OCI-LY7 (cell line): ENCODE measurements around the gene INSC.

ENCODE experiments used
- CTCF ChIP-seq: fragments of 200-600 bp; sonication (generic); conservative IDR thresholded peaks from 2 replicates; pipeline ENCODE4 v1.5.1; 2014; ENCODE audit warnings: mild to moderate bottlenecking, antibody characterized with exemption, low read length, moderate library complexity, mixed read lengths
- EZH2phosphoT487 ChIP-seq: fragments of 200-600 bp; sonication (generic); IDR thresholded peaks from 2 replicates; pipeline ENCODE4 v1.6.1; 2018; ENCODE audit warnings: low read depth, borderline replicate concordance, mild to moderate bottlenecking, mixed run types, antibody characterized with exemption, low read length, moderate library complexity, mixed read lengths

DNA sequence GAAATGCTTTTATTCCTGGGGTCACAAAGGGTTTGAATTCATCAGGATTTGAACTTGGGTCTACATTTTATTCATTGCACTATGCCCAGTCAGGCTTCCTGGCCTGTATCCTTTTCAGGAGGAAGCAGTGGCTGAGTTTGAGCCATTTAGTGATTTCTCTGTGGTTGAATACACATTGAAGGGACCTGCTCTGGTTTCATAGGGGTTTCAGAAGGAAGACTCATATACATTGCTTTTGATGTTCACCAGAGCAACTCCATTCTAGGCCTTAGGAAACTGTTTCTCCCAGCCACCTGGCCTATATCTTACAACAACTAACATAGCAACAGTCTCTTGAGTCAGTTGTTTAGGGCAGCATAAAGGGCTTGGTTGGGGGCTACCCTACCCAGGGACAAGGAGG lies 165.7 kb downstream of the INSC start:
- TF ChIP-seq CTCF, result no peak
- no peak for TF ChIP-seq EZH2phosphoT487
